Left ventricle myocardium inferior (tissue), 1 donor: ENCODE results near the gene NUP50. TPM values are rescaled to one million over a fixed set of nuclear protein-coding genes. Genes with fewer than 3 reads are reported as not detected.

Experiments used
- DNase-seq: peaks from one replicate; pipeline ENCODE4 v3.0.0-alpha.2; 2020
- H3K27ac ChIP-seq: fragments of 200-600 bp; replicated peaks from 2 replicates; pipeline ENCODE4 v1.8.0; 2021
- H3K27me3 ChIP-seq: fragments of 200-600 bp; 2 replicates; pipeline ENCODE4 v1.8.0; 2021; ENCODE audit warnings: low read depth
- H3K36me3 ChIP-seq: fragments of 200-600 bp; 2 replicates; pipeline ENCODE4 v1.8.0; 2021
- H3K4me1 ChIP-seq: fragments of 200-600 bp; 2 replicates; pipeline ENCODE4 v1.8.0; 2021
- H3K4me3 ChIP-seq: fragments of 200-600 bp; 2 replicates; pipeline ENCODE4 v1.8.0; 2021; ENCODE audit warnings: mild to moderate bottlenecking, moderate library complexity
- H3K9me3 ChIP-seq: fragments of 200-600 bp; replicated peaks from 2 replicates; pipeline ENCODE4 v1.8.0; 2021
- CTCF ChIP-seq: fragments of 200-600 bp; IDR thresholded peaks from 2 replicates; pipeline ENCODE4 v1.8.0; 2021; ENCODE audit warnings: antibody characterized with exemption, mild to moderate bottlenecking, borderline replicate concordance
- intact Hi-C: fragments of 100-400 bp; cut with micrococcal nuclease; formaldehyde crosslinking; loops from one replicate; pipeline ENCODE4 v1.11.0; 2022
- total RNA-seq: library from RNA; stranded (reverse); fragmentation: NEBNext Ultra II Directional; extraction: Animal tissue kit (Norgen Biotek cat#: 25700); gene quantifications from one replicate; pipeline ENCODE4 v1.2.1, GENCODE V29; 2021
- donor health status: DM: no; HTN: yes; CAD: no; lungs with severe emphysema.

The NUP50 gene
- total RNA-seq, 1 donor from 2014 or later: 12.9 TPM

- no peak overlapping the region for H3K4me3 ChIP-seq
- H3K36me3 ChIP-seq: no peaks in the 10 kb centered on the region
- peaks cover 14% of the 10 kb centered on the region for H3K27me3 ChIP-seq
- no peak for DNase-seq
- no peak overlapping the region for H3K27ac ChIP-seq
- H3K4me1 ChIP-seq: peaks cover 18% of the 10 kb centered on the region
- TF ChIP-seq CTCF: no peak
- no peaks in the 10 kb centered on the region for H3K9me3 ChIP-seq
- intact Hi-C loops: no loop called here
These were observed 53.6 kb downstream of the NUP50 start for GRCh38 chr22:45217345-45217744.

GRCh38 chr22:45217806-45218205, 54.1 kb downstream of the NUP50 start:
- Histone ChIP-seq H3K27me3 (peaks cover 14% of the 10 kb centered on the region), H3K27ac (no peak overlapping the region), H3K4me1 (peaks cover 13% of the 10 kb centered on the region), H3K9me3 (no peaks in the 10 kb centered on the region), H3K36me3 (no peaks in the 10 kb centered on the region), H3K4me3 (no peak overlapping the region)
- TF ChIP-seq CTCF: no peak
- no peak for DNase-seq
- intact Hi-C loops: no loop called here

GRCh38 chr22:45218976-45219375, 55.3 kb downstream of the NUP50 start:
- H3K36me3 ChIP-seq: no peaks in the 10 kb centered on the region
- peaks cover 5% of the 10 kb centered on the region for H3K4me1 ChIP-seq
- no peak overlapping the region for H3K27ac ChIP-seq
- intact Hi-C loops: no loop called here
- no peak for TF ChIP-seq CTCF
- H3K4me3 ChIP-seq: no peak overlapping the region
- DNase-seq: no peak
- no peaks in the 10 kb centered on the region for H3K9me3 ChIP-seq
- peaks cover 7% of the 10 kb centered on the region for H3K27me3 ChIP-seq

- intact Hi-C loops: no loop called here
- peaks cover 5% of the 10 kb centered on the region for H3K27me3 ChIP-seq
- TF ChIP-seq CTCF: no peak
- no peak overlapping the region for H3K4me3 ChIP-seq
- H3K9me3 ChIP-seq: no peaks in the 10 kb centered on the region
- no peaks in the 10 kb centered on the region for H3K36me3 ChIP-seq
- H3K4me1 ChIP-seq: peaks cover 8% of the 10 kb centered on the region
- no peak overlapping the region for H3K27ac ChIP-seq
- DNase-seq: no peak
These were observed 57.5 kb downstream of the NUP50 start for GRCh38 chr22:45221201-45221600.

GRCh38 chr22:45223304-45224117, 59.8 kb downstream of the NUP50 start:
- Histone ChIP-seq H3K4me3 (no peak overlapping the region), H3K4me1 (peaks cover 13% of the 10 kb centered on the region), H3K9me3 (no peaks in the 10 kb centered on the region), H3K27ac (no peak overlapping the region), H3K36me3 (no peaks in the 10 kb centered on the region), H3K27me3 (peaks cover 5% of the 10 kb centered on the region)
- TF ChIP-seq CTCF: no peak
- intact Hi-C loops: no loop called here
- no peak for DNase-seq
